ENCODE results near the gene SORCS1.
"Not testable (repeated sequence)": the region's sequence is repeated elsewhere in the genome, so short reads cannot be mapped to it uniquely, and the experiment has no call there.

The SORCS1 gene

GRCh38 chr10:106938513-106938912, 226.0 kb downstream of the SORCS1 start:
- DNase-seq, result no peak

- DNase-seq, result no peak
Observed at GRCh38 chr10:106935978-106936451, 228.5 kb downstream of the SORCS1 start.

DNA sequence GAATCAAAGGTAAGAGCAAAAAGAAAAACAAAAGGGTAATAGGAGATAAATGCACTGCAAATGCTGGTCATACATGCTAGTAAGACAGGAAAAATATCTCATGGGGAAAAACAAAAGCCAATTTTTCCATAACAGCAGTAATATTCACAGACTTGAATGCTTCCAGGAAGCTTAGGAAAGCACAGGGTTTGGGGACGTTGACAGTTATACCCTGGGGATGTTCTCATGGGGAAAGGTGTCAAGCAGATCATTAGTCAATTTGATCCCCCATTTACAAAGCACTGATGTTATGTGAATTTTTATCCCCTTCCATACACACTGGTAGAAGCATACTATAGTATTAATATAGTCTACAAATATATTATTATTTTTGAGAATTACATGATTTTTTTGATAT, 232.7 kb downstream of the SORCS1 start:
- DNase-seq, result no peak

GRCh38 chr10:106931159-106931852, 233.2 kb downstream of the SORCS1 start:
- no peak for DNase-seq

- DNase-seq, result no peak
Observed at GRCh38 chr10:106930751-106931150, 233.8 kb downstream of the SORCS1 start.

- no peak for DNase-seq
Observed at GRCh38 chr10:106929291-106929895, 235.1 kb downstream of the SORCS1 start.

DNA sequence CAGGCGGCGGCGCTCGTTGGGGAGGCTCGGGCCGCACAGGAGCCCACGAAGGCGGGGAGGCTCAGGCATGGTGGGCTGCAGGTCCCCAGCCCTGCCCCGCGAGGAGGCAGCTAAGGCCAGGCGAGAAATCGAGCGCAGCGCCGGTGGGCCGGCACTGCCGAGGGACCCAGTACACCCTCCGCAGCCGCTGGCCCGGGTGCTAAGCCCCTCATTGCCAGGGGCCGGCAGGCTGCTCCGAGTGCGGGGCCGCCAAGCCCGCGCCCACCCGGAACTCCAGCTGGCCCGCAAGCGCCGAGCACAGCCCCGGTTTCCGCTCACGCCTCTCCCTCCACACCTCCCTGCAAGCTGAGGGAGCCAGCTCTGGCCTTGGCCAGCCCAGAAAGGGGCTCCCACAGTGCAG, 236.4 kb downstream of the SORCS1 start:
- DNase-seq, result not testable (repeated sequence)

GRCh38 chr10:106925191-106925590, 239.3 kb downstream of the SORCS1 start:
- DNase-seq, result no peak

GRCh38 chr10:106920538-106920937, 244.0 kb downstream of the SORCS1 start:
- no peak for DNase-seq

GRCh38 chr10:106919871-106920282, 244.6 kb downstream of the SORCS1 start:
- DNase-seq, result no peak

GRCh38 chr10:106917452-106918055, 247.0 kb downstream of the SORCS1 start:
- DNase-seq, result no peak

- no peak for DNase-seq
Observed at GRCh38 chr10:106914016-106914415, 250.5 kb downstream of the SORCS1 start.

GRCh38 chr10:106913348-106913747, 251.2 kb downstream of the SORCS1 start:
- DNase-seq, result no peak

GRCh38 chr10:106911096-106911495, 253.4 kb downstream of the SORCS1 start:
- DNase-seq, result no peak

DNA sequence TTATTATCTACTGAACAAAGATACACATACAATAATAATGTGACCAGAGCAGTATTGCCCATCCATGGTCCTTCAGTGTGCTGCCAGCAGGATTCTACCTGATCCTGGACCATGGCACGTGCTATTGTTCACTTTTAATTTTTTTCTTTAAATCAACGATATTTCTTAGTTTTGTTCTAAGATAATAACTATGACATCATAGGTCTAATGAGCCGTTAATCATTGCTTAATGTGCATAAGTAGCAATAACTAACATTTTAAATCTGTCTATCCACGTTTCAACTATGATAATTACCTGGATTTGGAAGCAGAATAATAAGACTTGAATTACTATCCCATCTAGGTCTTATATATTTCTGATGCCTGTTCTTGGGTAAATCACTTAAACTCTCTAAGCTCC, 253.8 kb downstream of the SORCS1 start:
- DNase-seq, result no peak

GRCh38 chr10:106908225-106908624, 256.3 kb downstream of the SORCS1 start:
- no peak for DNase-seq

- no peak for DNase-seq
Observed at GRCh38 chr10:106904209-106904608, 260.3 kb downstream of the SORCS1 start.

- no peak for DNase-seq
Observed at GRCh38 chr10:106903180-106903579, 261.3 kb downstream of the SORCS1 start.

DNA sequence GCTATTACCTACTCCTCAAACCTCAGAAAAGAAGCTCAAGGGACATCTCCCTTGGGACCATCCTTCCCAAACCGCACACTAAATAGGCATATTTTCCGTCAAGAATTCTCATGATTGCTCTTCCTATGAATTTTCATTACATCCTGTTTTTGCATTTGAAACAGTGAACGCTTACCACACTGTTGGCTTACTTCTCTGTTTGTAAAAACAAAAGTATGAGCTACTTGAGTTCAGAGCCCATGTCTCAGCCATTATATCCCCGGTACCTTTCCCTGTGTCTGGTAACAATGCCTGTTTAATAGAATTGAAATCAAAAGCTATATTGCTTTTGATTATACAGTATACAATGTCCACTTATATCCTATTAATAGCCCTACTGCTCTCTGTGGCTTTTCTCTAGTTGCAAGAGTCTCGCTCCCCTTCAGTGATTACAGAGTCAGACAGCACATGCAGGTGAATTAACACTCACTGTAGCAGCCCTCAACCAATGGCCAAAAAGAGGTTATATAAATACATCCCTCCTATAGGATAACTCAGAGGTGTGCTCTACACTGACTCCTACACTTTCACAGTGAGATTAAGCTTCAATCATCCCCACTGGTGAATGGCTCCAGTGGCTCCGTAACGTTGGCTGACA, 264.4 kb downstream of the SORCS1 start:
- DNase-seq, result no peak

- no peak for DNase-seq
Observed at GRCh38 chr10:106898446-106898845, 266.1 kb downstream of the SORCS1 start.

DNA sequence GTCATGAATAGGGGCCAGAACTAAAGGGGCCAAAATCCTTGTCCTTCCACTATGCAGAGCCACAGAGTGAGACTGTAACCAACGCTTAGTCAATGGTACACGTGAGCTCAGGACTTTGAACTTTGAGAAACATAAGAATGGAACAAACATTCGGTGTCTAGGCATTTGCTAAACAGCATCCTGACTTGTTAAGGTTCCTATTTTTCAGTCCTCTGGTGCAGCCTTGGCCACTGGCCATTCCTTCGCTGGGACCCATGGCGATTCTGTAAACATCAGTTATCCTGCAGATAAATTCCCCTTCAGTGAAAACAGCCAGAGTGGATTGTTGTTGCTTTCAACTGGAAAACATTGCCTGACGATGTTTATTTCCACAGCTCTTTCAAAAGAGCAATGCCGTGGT, 266.8 kb downstream of the SORCS1 start:
- DNase-seq, result no peak

- DNase-seq, result no peak
Observed at GRCh38 chr10:106894692-106895091, 269.8 kb downstream of the SORCS1 start.

DNA sequence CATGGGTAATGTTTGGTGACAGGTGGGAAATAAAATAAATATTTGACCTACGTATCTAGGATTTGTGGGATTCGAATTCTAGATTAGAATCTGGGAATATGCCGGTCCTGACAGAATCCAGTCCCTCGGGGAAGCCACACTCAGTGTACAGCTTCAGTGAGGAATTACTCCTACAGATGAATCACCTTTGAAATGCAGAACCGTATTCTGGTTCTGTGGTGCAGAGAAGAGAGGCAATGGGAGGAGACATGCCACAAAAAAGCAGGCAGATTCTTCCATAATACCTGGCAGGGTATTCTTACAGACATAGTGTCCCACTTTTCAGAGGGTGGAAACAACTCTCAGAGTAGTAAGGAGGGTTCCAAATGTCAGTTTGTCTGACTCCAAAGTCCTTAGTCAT, 286.9 kb downstream of the SORCS1 start:
- no peak for DNase-seq

GRCh38 chr10:106874604-106874889, 290.0 kb downstream of the SORCS1 start:
- DNase-seq, result no peak
